T-helper 17 cell (primary cell): ENCODE measurements around the gene SRP9. TPM values are rescaled to one million over a fixed set of nuclear protein-coding genes. Genes with fewer than 3 reads are reported as not detected.
"Not testable (repeated sequence)": the region's sequence is repeated elsewhere in the genome, so short reads cannot be mapped to it uniquely, and the experiment has no call there.

Source experiments
- ATAC-seq: fragments of 150-1000 bp; cut with Tn5 transposase; 2 replicates; pipeline ENCODE4 v1.10.0; 2021; ENCODE audit warnings: mild to moderate bottlenecking, moderate library complexity
- DNase-seq, 3 donors: peaks; one replicate each; pipeline versions ENCODE4 v3.0.0 to v3.0.0-alpha.2; 2020 to 2021
- H3K9me3 ChIP-seq: one replicate; pipeline ENCODE4 v1.7.0; 2013; ENCODE audit warnings: low read length, mild to moderate bottlenecking; ENCODE audit not compliant: control insufficient read depth, poor library complexity, severe bottlenecking
- H3K27ac Mint-ChIP-seq: one replicate; pipeline ENCODE4 v1.8.0; 2022; ENCODE audit warnings: mild to moderate bottlenecking, moderate library complexity, mixed read lengths
- H3K27me3 Mint-ChIP-seq: one replicate; pipeline ENCODE4 v1.8.0; 2022; ENCODE audit warnings: mixed read lengths
- H3K36me3 Mint-ChIP-seq: one replicate; pipeline ENCODE4 v1.8.0; 2022; ENCODE audit warnings: low read depth, mixed read lengths
- H3K4me1 Mint-ChIP-seq: one replicate; pipeline ENCODE4 v1.8.0; 2022; ENCODE audit warnings: mild to moderate bottlenecking, mixed read lengths
- H3K4me3 Mint-ChIP-seq: one replicate; pipeline ENCODE4 v1.8.0; 2022; ENCODE audit warnings: mild to moderate bottlenecking, moderate library complexity, mixed read lengths
- total RNA-seq, 4 donors: library from RNA in 2 of 4; stranded (reverse) in 2 of 4; gene quantifications; one replicate each; pipeline ENCODE4 v1.2.3 and lab custom pipeline; 2022 to 2026

SRP9 gene
- total RNA-seq, 2 donors from 2014 or later, result 85.5 to 87.6 TPM

DNA sequence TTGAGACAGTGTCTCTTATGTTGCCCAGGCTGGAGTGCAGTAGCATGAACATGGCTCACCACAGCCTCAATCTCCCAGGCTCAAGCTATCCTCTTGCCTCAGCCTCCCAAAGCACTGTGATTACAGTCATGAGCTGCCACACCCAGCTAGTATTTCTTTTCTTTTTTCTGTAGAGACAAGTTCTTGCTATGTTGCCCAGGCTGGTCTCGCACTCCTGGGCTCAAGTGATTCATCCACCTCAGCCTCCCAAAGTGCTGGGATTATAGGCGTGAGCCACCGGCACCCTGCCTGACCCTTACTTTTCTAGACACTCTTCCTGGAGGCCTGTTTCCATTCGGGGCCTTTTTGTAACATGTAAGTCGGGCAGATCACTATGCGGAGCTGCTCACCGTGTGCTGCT, 30.1 kb upstream of the SRP9 start:
- ATAC-seq (no peak), DNase-seq (no peak)
- H3K4me1 Mint-ChIP-seq, result no peaks in the 10 kb centered on the region
- no peaks in the 10 kb centered on the region for H3K9me3 ChIP-seq
- no peaks in the 10 kb centered on the region for H3K36me3 Mint-ChIP-seq
- H3K27ac Mint-ChIP-seq, result peak overlapping the region; percentile 67
- H3K27me3 Mint-ChIP-seq, result peaks cover 8% of the 10 kb centered on the region
- H3K4me3 Mint-ChIP-seq, result no peak overlapping the region

DNA sequence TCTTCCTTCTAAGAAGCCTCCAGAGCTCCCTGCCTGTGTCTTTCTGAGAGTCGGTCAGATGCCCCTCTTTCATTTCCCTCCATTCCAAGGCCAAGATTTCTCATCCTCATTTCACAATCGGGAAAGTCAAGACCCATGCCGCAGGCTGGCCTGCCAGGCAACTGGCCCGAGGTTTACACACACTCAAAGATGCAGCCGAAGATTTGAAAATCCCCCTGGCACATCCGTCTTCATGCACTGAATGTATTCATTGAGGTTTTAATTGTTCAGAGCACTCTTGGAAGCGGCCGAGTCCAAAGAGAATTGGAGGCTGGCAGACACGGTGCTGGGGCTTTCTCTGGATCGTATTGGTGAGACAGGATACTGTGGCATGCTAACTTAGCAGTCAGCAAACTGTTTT, 29.1 kb upstream of the SRP9 start:
- no peak overlapping the region for H3K27ac Mint-ChIP-seq

DNA sequence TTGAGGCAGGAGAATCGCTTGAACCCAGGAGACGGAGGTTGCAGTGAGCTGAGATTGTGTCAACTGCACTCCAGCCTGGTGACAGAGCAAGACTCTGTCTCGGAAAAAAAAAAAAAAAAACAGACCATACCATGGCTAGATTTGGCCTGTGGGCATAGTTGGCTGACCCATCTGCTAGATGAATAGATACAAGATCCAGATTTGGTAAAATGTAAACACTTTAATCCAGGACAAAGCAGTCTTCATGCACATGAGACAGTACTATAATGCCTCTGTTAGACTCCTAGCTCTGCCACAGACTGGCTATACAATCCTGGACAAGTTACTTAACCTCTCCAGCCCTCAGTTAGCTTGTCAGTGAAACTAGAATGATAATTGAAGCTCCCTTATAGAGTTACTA, 27.9 kb upstream of the SRP9 start:
- H3K4me3 Mint-ChIP-seq, result no peak overlapping the region
- H3K27ac Mint-ChIP-seq, result peak overlapping the region; percentile 8
- no peaks in the 10 kb centered on the region for H3K4me1 Mint-ChIP-seq
- DNase-seq (no peak), ATAC-seq (no peak)
- no peaks in the 10 kb centered on the region for H3K36me3 Mint-ChIP-seq
- H3K27me3 Mint-ChIP-seq, result peaks cover 8% of the 10 kb centered on the region
- H3K9me3 ChIP-seq, result no peaks in the 10 kb centered on the region

More for the DNA sequence above, 29.1 kb upstream of the SRP9 start:
- no peak for ATAC-seq
- no peaks in the 10 kb centered on the region for H3K9me3 ChIP-seq
- no peaks in the 10 kb centered on the region for H3K4me1 Mint-ChIP-seq
- no peak overlapping the region for H3K4me3 Mint-ChIP-seq
- peaks cover 8% of the 10 kb centered on the region for H3K27me3 Mint-ChIP-seq
- no peaks in the 10 kb centered on the region for H3K36me3 Mint-ChIP-seq
- no peak for DNase-seq

DNA sequence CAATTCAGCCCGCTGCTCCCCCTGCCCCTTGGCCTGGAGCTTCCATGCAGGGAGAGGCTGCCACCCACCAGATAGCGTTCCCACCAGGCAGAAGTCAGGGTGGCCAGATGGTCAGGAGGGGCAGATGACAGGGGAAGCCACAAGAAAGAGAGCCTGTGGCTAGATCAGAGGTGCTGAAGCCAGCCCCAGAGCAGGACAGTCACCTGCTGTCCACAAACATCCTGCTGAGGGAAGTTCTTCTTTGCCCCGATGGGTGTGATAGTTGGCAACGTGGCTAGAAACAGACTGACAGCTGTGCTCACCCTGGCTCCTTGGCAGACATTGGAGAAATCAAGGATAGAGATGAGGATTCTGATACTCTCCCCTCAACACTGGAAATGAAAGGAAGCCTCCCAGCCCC, 27.2 kb upstream of the SRP9 start:
- H3K27me3 Mint-ChIP-seq, result peaks cover 9% of the 10 kb centered on the region
- no peak overlapping the region for H3K27ac Mint-ChIP-seq
- no peaks in the 10 kb centered on the region for H3K9me3 ChIP-seq
- H3K36me3 Mint-ChIP-seq, result no peaks in the 10 kb centered on the region
- DNase-seq, result no peak
- no peak overlapping the region for H3K4me3 Mint-ChIP-seq
- H3K4me1 Mint-ChIP-seq, result no peaks in the 10 kb centered on the region
- no peak for ATAC-seq

DNA sequence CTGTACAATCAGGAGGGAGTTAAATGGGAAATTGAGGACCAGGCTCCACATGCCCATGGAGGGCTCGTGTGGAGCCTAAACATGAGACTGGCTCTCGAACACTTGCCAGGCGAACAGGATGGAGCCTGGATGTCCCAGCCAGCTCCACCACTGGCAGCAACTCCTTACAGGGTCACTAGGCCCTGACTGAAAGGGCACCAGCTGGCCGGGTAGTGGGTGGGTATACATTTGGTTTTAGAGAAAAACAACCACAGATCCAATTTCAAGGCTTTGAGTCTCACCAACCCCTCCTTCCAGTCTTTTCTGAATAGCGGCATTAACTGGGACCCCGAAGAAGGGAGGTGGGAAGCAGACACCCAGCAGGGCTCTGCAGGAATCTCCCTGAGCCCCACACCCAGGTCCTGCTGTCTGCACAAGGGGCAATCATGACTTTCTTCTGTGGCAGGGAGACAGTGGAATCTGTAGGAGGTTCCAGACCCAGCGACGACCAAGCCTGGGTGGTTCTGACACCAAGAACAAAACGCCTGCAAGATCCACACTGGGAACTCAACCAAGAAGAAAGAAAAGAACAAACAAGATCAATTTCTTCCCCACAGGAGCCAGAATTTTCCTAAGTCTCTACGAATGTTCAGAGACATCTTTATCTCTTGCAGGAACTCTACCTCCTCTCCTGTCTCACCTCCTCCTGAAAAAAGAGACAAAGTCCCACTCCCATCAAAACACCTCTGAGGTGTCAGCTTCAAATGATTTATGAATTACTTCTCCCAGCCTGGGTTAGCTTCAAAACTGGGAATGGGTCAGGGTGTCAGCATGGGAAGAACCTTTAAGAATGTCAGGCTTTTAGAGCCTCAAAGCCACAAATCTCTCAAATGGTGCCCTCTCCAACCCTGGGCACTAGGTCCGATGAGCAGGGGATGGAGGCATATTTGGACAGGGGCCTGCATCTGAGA, 26.5 kb upstream of the SRP9 start:
- Mint-ChIP-seq H3K4me3 (no peak overlapping the region), H3K36me3 (no peaks in the 10 kb centered on the region), H3K4me1 (no peaks in the 10 kb centered on the region), H3K27me3 (peaks cover 14% of the 10 kb centered on the region), H3K27ac (no peak overlapping the region)
- DNase-seq, result no peak
- no peaks in the 10 kb centered on the region for H3K9me3 ChIP-seq
- ATAC-seq, result no peak

DNA sequence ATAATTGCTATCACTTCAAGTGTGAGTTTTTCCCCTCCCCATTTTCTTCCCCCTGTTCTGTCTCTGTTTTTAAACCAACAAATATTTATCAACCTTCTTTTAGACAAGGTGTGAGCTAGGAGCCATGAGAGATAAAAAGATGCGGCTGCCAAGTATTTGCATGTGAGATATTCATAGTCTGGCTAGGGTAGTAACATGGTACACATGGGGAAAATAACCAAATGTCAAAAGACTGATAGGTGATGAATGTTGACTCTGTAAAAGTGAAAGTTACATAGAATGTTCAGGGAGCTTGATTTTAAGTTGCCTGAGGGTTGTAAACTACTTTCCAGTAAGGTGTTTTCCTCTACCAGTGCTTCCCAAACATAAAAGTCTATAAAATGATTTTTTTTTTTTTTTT, 25.4 kb upstream of the SRP9 start:
- no peaks in the 10 kb centered on the region for H3K36me3 Mint-ChIP-seq
- peaks cover 14% of the 10 kb centered on the region for H3K27me3 Mint-ChIP-seq
- H3K27ac Mint-ChIP-seq, result no peak overlapping the region
- no peaks in the 10 kb centered on the region for H3K4me1 Mint-ChIP-seq
- H3K9me3 ChIP-seq, result no peaks in the 10 kb centered on the region
- no peak for DNase-seq
- no peak for ATAC-seq
- H3K4me3 Mint-ChIP-seq, result no peak overlapping the region

DNA sequence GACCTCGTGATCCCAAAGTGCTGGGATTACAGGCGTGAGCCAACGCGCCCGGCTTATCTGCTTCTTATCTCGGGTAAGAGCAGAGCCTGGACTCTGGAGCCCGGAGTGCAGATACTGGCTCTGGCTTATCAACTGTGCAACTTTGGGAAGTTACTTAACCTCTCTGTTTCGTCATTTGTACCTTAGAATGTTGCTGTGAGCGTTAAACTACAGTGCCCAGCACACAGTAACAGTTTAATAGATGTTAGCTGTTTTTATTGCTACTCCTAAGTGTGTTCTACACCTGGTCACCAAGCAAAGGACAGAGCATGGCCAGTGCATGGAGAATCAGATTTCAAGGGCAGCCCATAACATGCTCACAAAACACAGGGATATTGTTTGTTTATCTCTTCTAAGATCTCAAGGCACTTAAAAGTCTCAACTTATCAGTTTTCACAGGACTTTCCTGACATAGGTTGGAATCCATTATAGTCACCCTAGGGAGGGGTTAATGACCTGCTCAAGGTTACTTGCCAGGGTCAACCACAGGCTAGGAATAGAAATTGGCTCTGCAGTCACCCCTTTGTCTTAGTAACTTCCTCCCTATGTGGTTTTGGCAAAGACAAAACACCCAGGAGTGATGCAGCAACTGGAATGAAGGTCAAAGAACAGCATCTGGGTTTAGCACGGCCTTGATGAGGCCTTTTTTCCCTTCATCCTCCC, 22.5 kb upstream of the SRP9 start:
- DNase-seq (no peak), ATAC-seq (no peak)
- no peak overlapping the region for H3K27ac Mint-ChIP-seq
- H3K36me3 Mint-ChIP-seq, result no peaks in the 10 kb centered on the region
- peaks cover 2% of the 10 kb centered on the region for H3K4me1 Mint-ChIP-seq
- peaks cover 22% of the 10 kb centered on the region for H3K27me3 Mint-ChIP-seq
- no peak overlapping the region for H3K4me3 Mint-ChIP-seq
- no peaks in the 10 kb centered on the region for H3K9me3 ChIP-seq

DNA sequence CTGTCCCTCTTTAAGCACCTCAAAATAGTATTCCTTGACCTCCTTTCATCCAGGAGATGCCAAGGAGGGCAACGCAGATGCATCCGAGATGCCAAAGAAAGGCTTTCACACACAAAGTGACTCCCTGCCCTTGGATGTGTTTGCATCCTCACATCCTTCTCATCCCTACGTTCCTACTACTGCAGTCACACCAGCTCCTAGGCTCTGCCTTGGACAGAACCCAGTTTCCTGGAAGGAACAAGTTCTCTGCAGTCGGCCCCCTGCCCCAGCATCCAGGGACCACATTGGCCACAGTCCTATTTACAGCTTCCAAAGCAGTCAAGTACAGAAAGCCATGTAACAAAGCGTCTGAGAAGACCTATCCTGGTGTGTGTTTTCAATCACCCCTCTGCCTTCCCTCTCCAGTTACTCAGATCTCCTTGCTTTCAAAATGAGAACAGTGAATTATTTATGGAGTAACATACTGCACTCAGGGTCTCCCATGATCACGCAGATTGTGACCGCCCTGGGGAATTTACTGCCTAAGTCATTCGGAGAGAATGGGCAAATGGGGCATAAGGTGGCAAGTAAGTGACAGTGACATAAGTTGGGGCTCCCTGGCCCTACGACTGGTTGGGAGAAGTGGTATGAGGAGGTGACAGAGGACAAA, 21.8 kb upstream of the SRP9 start:
- no peak overlapping the region for H3K27ac Mint-ChIP-seq
- H3K9me3 ChIP-seq, result no peaks in the 10 kb centered on the region
- H3K27me3 Mint-ChIP-seq, result peaks cover 17% of the 10 kb centered on the region
- ATAC-seq (no peak), DNase-seq (no peak)
- H3K4me1 Mint-ChIP-seq, result peaks cover 2% of the 10 kb centered on the region
- no peak overlapping the region for H3K4me3 Mint-ChIP-seq
- H3K36me3 Mint-ChIP-seq, result no peaks in the 10 kb centered on the region

DNA sequence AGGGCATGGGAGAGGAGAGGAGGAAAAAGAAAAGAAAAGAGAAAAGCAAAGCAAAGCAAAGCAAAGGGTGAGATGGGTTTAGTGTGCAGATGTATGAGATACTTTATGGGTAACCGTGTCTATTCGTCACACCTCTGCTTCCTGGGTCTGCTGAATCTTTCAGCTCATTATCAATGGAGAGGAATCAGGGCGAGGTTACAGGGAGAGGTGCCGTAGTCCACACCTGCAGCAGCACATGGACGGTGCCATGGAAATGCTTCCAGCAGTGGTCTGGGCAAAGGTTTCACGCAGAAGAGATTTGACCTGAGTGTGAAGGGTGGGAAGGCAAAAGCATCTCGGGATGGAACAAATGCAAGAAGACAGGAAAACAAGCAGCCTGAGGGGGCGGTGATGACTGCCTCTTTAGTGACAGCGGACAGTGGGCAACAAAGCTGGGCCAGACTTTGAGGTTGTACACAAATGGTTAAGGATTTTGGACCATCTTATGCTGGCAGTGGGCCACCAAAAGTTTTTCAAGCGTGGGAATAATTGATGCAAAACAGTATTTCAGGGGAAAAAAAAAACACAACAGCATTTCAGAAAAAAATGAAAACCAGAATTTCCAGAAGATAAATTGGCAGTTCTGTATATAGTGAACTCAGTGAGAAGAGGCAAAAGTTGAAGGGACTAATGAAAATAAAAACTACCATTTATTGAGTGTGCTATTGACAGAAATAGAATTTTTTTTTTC, 19.5 kb upstream of the SRP9 start:
- peaks cover 2% of the 10 kb centered on the region for H3K4me1 Mint-ChIP-seq
- H3K27ac Mint-ChIP-seq, result no peak overlapping the region
- DNase-seq, result no peak
- H3K9me3 ChIP-seq, result no peaks in the 10 kb centered on the region
- no peak overlapping the region for H3K4me3 Mint-ChIP-seq
- ATAC-seq, result no peak
- H3K36me3 Mint-ChIP-seq, result no peaks in the 10 kb centered on the region
- H3K27me3 Mint-ChIP-seq, result peaks cover 32% of the 10 kb centered on the region

DNA sequence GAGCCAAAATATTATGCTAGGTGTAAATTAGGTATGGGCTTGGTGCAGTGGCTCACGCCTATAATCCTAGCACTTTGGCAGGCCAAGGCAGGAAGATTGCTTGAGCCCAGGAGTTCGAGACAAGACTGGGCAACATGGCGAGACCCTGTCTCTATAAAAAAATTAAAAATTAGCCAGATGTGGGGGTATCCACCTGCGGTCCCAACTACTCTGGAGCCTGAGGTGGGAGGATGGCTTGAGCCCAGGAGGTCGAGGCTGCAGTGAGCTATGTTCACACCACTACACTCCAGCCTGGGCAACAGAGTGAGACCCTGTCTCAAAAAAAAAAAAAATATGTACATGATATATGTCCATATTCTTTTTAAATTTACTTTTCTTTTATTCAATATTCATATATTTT, 17.7 kb upstream of the SRP9 start:
- H3K4me3 Mint-ChIP-seq, DNase-seq, H3K4me1 Mint-ChIP-seq, ATAC-seq, H3K36me3 Mint-ChIP-seq, H3K27ac Mint-ChIP-seq, H3K9me3 ChIP-seq: not testable (repeated sequence)
- H3K27me3 Mint-ChIP-seq, result peaks cover 41% of the 10 kb centered on the region

DNA sequence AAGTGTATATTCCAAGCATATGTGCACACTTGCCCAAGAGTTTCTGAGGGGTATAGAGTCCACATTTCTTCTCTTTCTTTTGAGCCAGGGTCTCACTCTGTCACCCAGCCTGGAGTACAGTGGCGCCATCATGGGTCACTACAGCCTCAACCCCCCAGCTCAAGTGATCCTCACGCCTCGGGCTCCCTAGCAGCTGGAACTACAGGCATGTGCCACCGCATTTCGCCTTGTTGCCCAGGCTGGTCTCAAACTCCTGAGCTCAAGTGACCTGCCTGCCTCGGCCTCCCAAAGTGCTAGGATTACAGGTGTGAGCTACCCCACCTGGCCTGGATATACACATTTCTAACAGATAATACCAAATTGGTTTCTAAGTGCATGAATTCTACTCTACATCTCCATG, 17.1 kb upstream of the SRP9 start:
- Mint-ChIP-seq H3K27me3 (peaks cover 40% of the 10 kb centered on the region), H3K27ac (no peak overlapping the region), H3K4me1 (peaks cover 2% of the 10 kb centered on the region), H3K4me3 (no peak overlapping the region), H3K36me3 (no peaks in the 10 kb centered on the region)
- H3K9me3 ChIP-seq, result no peaks in the 10 kb centered on the region
- no peak for ATAC-seq
- no peak for DNase-seq

DNA sequence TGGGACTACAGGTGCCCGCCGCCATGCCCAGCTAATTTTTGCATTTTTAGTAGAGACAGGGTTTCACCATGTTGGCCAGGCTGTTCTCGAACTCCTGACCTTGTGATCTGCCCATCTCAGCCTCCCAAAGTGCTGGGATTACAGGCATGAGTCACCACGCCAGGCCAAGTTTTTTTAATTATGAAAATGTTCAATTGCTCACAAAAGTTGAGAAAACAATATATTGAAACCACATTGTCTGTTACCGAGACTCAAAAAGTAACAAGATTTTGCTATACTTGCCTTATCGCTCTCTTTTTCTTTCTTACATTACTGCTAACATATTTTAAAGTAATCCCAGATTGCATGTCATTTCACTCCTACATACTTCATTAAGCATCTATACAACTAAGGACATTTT, 16.2 kb upstream of the SRP9 start:
- ATAC-seq, H3K27ac Mint-ChIP-seq, H3K4me3 Mint-ChIP-seq, H3K9me3 ChIP-seq, H3K4me1 Mint-ChIP-seq, H3K36me3 Mint-ChIP-seq, DNase-seq: not testable (repeated sequence)
- H3K27me3 Mint-ChIP-seq, result peaks cover 44% of the 10 kb centered on the region

DNA sequence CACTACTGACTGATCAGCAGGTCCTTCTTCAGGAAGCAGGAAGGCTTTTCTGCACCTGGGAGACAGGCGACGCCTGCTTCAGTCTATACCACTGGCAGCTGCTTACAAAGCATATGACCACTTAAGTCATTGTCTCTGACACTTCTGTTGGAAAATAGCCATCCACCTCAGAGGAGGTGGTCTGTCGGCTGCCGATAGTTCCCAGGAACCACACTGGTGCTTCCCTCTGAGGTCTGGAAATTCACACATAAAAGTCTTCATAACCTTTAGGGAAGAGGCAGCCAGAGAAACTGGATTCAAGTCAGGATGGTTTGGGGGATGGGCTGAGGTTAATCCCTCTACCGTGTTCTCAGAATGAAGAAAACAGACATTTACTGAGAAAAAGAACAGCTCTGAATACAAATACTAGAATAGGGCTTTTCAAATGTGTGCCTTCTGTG, 15.6 kb upstream of the SRP9 start:
- H3K9me3 ChIP-seq, result no peaks in the 10 kb centered on the region
- DNase-seq (no peak), ATAC-seq (no peak)
- Mint-ChIP-seq H3K27me3 (peaks cover 44% of the 10 kb centered on the region), H3K4me3 (no peak overlapping the region), H3K36me3 (no peaks in the 10 kb centered on the region), H3K27ac (no peak overlapping the region), H3K4me1 (peaks cover 2% of the 10 kb centered on the region)
